Measurements from ENCODE around the gene PPP2R1B. TPM values are rescaled to one million over a fixed set of nuclear protein-coding genes. Genes with fewer than 3 reads are reported as not detected.

The PPP2R1B gene
- total and polyA plus RNA-seq, 2 donors (not counting 1 experiment from before 2014, with no cell fraction given): 8.2 to 37.0 TPM

GRCh38 chr11:111698852-111699559, 67.2 kb downstream of the PPP2R1B start:
- Histone ChIP-seq H2AFZ (ENCODE audit: insufficient read depth, low read depth, low read length, poor library complexity, severe bottlenecking) (no peak overlapping the region), H4K20me1 (ENCODE audit: control insufficient read depth, insufficient read depth, low read length, poor library complexity, severe bottlenecking) (no peaks in the 10 kb centered on the region), H3K4me1 (ENCODE audit: control insufficient read depth in 2 of 2, insufficient read depth in 2 of 2, low read length in 2 of 2) (no peaks in the 10 kb centered on the region), H3K9ac (ENCODE audit: low read length) (no peak overlapping the region), H3K27me3 (replicated peaks in 1 of 4; ENCODE audit: control extremely low read depth in 1 of 4, control insufficient read depth in 3 of 4, insufficient read depth in 4 of 4, low read length in 3 of 4) (no peaks in the 10 kb centered on the region), H3K27ac (ENCODE audit: low read length in 2 of 2) (no peak overlapping the region), H3K79me2 (ENCODE audit: control insufficient read depth, insufficient read depth, low read length) (no peaks in the 10 kb centered on the region), H3K4me3 (ENCODE audit: control extremely low read depth in 1 of 5, extremely low read depth in 1 of 5, insufficient read depth in 1 of 5, low read depth in 2 of 5, low read length in 4 of 5) (no peak overlapping the region), H3K9me3 (ENCODE audit: control extremely low read depth in 1 of 3, control insufficient read depth in 2 of 3, insufficient read depth in 1 of 3, low read length in 2 of 3) (no peaks in the 10 kb centered on the region), H3K4me2 (replicated peaks; ENCODE audit: low read depth, low read length, poor library complexity, severe bottlenecking) (no peak overlapping the region), H3K36me3 (replicated peaks in 1 of 2; ENCODE audit: control extremely low read depth in 1 of 2, control insufficient read depth in 1 of 2, extremely low read depth in 1 of 2, insufficient read depth in 2 of 2, low read length in 1 of 2) (peaks cover 0 to 17% of the 10 kb centered on the region in 2 experiments)
- ATAC-seq (ENCODE audit: low read depth): no peak
- DNase-seq: no peak
- Mint-ChIP-seq H3K4me1 (peaks cover 18% of the 10 kb centered on the region), H3K4me3 (no peak overlapping the region), H3K9me3 (ENCODE audit: insufficient read depth) (no peaks in the 10 kb centered on the region), H3K27ac (no peak overlapping the region), H3K27me3 (no peaks in the 10 kb centered on the region)
- intact Hi-C loops (cut with micrococcal nuclease): no loop called here
- WGBS (ENCODE audit: insufficient coverage): no CpG with 5 or more reads among the region's 3 CpGs
- ChIA-PET POLR2A (no interaction called here), CTCF (interaction anchor here (0.5 to 1.1 kb wide), 3 partner anchors 48 to 274 kb away, joined by 3 to 5 read pairs (median 4); no protein-coding TSS in a partner anchor)
- TF ChIP-seq EZH2 (IDR thresholded peaks at IDR 0.05; ENCODE audit: borderline replicate concordance, insufficient read depth, low read depth, low read length, poor library complexity, severe bottlenecking) (no peak), CTCF (IDR thresholded peaks at IDR 0.05) (no peak)

- Mint-ChIP-seq H3K27me3 (no peaks in the 10 kb centered on the region), H3K4me1 (peaks cover 18% of the 10 kb centered on the region), H3K27ac (no peak overlapping the region), H3K4me3 (no peak overlapping the region), H3K9me3 (ENCODE audit: insufficient read depth) (no peaks in the 10 kb centered on the region)
- Histone ChIP-seq H3K4me1 (ENCODE audit: control insufficient read depth in 2 of 2, insufficient read depth in 2 of 2, low read length in 2 of 2) (no peaks in the 10 kb centered on the region), H3K27ac (ENCODE audit: low read length in 2 of 2) (no peak overlapping the region), H2AFZ (ENCODE audit: insufficient read depth, low read depth, low read length, poor library complexity, severe bottlenecking) (no peak overlapping the region), H3K9ac (ENCODE audit: low read length) (no peak overlapping the region), H3K9me3 (ENCODE audit: control extremely low read depth in 1 of 3, control insufficient read depth in 2 of 3, insufficient read depth in 1 of 3, low read length in 2 of 3) (no peaks in the 10 kb centered on the region), H4K20me1 (ENCODE audit: control insufficient read depth, insufficient read depth, low read length, poor library complexity, severe bottlenecking) (no peaks in the 10 kb centered on the region), H3K79me2 (ENCODE audit: control insufficient read depth, insufficient read depth, low read length) (no peaks in the 10 kb centered on the region), H3K4me2 (replicated peaks; ENCODE audit: low read depth, low read length, poor library complexity, severe bottlenecking) (no peak overlapping the region), H3K4me3 (ENCODE audit: control extremely low read depth in 1 of 5, extremely low read depth in 1 of 5, insufficient read depth in 1 of 5, low read depth in 2 of 5, low read length in 4 of 5) (no peak overlapping the region), H3K27me3 (replicated peaks in 1 of 4; ENCODE audit: control extremely low read depth in 1 of 4, control insufficient read depth in 3 of 4, insufficient read depth in 4 of 4, low read length in 3 of 4) (no peaks in the 10 kb centered on the region), H3K36me3 (replicated peaks in 1 of 2; ENCODE audit: control extremely low read depth in 1 of 2, control insufficient read depth in 1 of 2, extremely low read depth in 1 of 2, insufficient read depth in 2 of 2, low read length in 1 of 2) (peaks cover 0 to 9% of the 10 kb centered on the region in 2 experiments)
- DNase-seq: no peak
- ChIA-PET POLR2A (no interaction called here), CTCF (no interaction called here)
- ATAC-seq (ENCODE audit: low read depth): no peak
- no CpG with 5 or more reads among the region's 1 CpG for WGBS (ENCODE audit: insufficient coverage)
- TF ChIP-seq EZH2 (IDR thresholded peaks at IDR 0.05; ENCODE audit: borderline replicate concordance, insufficient read depth, low read depth, low read length, poor library complexity, severe bottlenecking): no peak
- intact Hi-C loops (cut with micrococcal nuclease): no loop called here
Measured at GRCh38 chr11:111697933-111698371, 68.2 kb downstream of the PPP2R1B start.
